Epidermal melanocyte (primary cell): ENCODE measurements around the gene CHRNA4.

ENCODE experiments used
- DNase-seq: peaks from one replicate; pipeline ENCODE4 v3.0.0; 2011; ENCODE audit warnings: low spot score; ENCODE audit not compliant: insufficient read length

Gene CHRNA4

GRCh38 chr20:63363981-63364561 is 2.9 kb upstream of the CHRNA4 start:
- no peak for DNase-seq

- no peak for DNase-seq
These were observed 2.1 kb upstream of the CHRNA4 start for GRCh38 chr20:63363013-63363957.

GRCh38 chr20:63362436-63363009 is 1.4 kb upstream of the CHRNA4 start:
- DNase-seq = no peak

GRCh38 chr20:63361519-63362435 is 628 bp upstream of the CHRNA4 start:
- DNase-seq = no peak

GRCh38 chr20:63359937-63360849 is 956 bp downstream of the CHRNA4 start:
- no peak for DNase-seq

GRCh38 chr20:63359164-63359934 is 1.8 kb downstream of the CHRNA4 start:
- DNase-seq = no peak

GRCh38 chr20:63357921-63358905 is 2.9 kb downstream of the CHRNA4 start:
- no peak for DNase-seq

- no peak for DNase-seq
These were observed 3.9 kb downstream of the CHRNA4 start for GRCh38 chr20:63356931-63357879.

GRCh38 chr20:63356511-63356910 is 4.6 kb downstream of the CHRNA4 start:
- DNase-seq = no peak

GRCh38 chr20:63355781-63356295 is 5.3 kb downstream of the CHRNA4 start:
- DNase-seq = no peak

- DNase-seq = no peak
These were observed 6.4 kb downstream of the CHRNA4 start for GRCh38 chr20:63354636-63355350.

- no peak for DNase-seq
These were observed 8.3 kb downstream of the CHRNA4 start for GRCh38 chr20:63352811-63353221.

- DNase-seq = no peak
These were observed 9.1 kb downstream of the CHRNA4 start for GRCh38 chr20:63351811-63352591.

- no peak for DNase-seq
These were observed 9.8 kb downstream of the CHRNA4 start for GRCh38 chr20:63351326-63351700.

GRCh38 chr20:63350597-63351325 is 10.4 kb downstream of the CHRNA4 start:
- DNase-seq = no peak
